HEK293 (cell line): ENCODE results near the gene KDM4C.

Source experiments
- CTCF ChIA-PET: fragments of 350-600 bp; formaldehyde crosslinking; extraction: SDS; loops from one replicate; lab custom pipeline; 2021; ENCODE audit warnings: antibody characterized with exemption; lab: Yijun Ruan, JAX
- POLR2A ChIA-PET: fragments of 300-600 bp; formaldehyde crosslinking; extraction: SDS; loops from one replicate; lab custom pipeline; 2020; ENCODE audit warnings: antibody characterized with exemption, inconsistent platforms; lab: Yijun Ruan, JAX
- H3K27ac ChIP-seq: fragments of 200-500 bp; sonication (Bioruptor generic); 2 replicates; pipeline ENCODE4 v1.5.1; 2014; ENCODE audit warnings: low read depth, low read length, control low read depth, inconsistent platforms; ENCODE audit errors: extremely low read depth
- H3K36me3 ChIP-seq, 2 experiments: fragments of 200-500 bp in 1 of 2; sonication (Bioruptor generic) in 1 of 2; 1 replicate in 1 of 2; 2 replicates in 1 of 2; pipeline ENCODE4 v1.5.1; 2014 to 2017; ENCODE audit warnings: inconsistent platforms in 2 of 2, low read length in 2 of 2; ENCODE audit not compliant: control insufficient read depth in 2 of 2, insufficient read depth in 1 of 2
- H3K4me1 ChIP-seq: fragments of 200-500 bp; sonication (Bioruptor generic); 2 replicates; pipeline ENCODE4 v1.5.1; 2014; ENCODE audit warnings: mild to moderate bottlenecking, low read length, inconsistent platforms; ENCODE audit not compliant: control insufficient read depth, insufficient read depth
- H3K4me3 ChIP-seq: 2 replicates; pipeline ENCODE4 v1.5.1; 2011; ENCODE audit warnings: low read depth, mild to moderate bottlenecking, control low read depth, low read length, moderate library complexity
- H3K9me3 ChIP-seq: fragments of 200-500 bp; sonication (Bioruptor generic); 2 replicates; pipeline ENCODE4 v1.5.1; 2014; ENCODE audit warnings: low read depth, low read length, inconsistent platforms; ENCODE audit not compliant: control insufficient read depth, insufficient read depth
- GLIS1 ChIP-seq: fragments of 450-650 bp; formaldehyde crosslinking; IDR thresholded peaks from 2 replicates; pipeline ENCODE4 v1.5.1; 2016; ENCODE audit warnings: missing biosample characterization, missing genetic modification characterization
- GLIS2 ChIP-seq: fragments of 450-650 bp; formaldehyde crosslinking; IDR thresholded peaks from 2 replicates; pipeline ENCODE4 v1.5.1; 2016; ENCODE audit warnings: missing biosample characterization, missing genetic modification characterization
- KLF7 ChIP-seq: fragments of 450-650 bp; formaldehyde crosslinking; IDR thresholded peaks from 2 replicates; pipeline ENCODE4 v1.5.1; 2016; ENCODE audit warnings: missing biosample characterization, missing genetic modification characterization, borderline replicate concordance
- TCF7L2 ChIP-seq: IDR thresholded peaks from 2 replicates; pipeline ENCODE4 v1.6.1; 2011; ENCODE audit warnings: low read depth, mild to moderate bottlenecking, inconsistent platforms, low read length, moderate library complexity, borderline replicate concordance
- ZBTB48 ChIP-seq: fragments of 450-650 bp; formaldehyde crosslinking; IDR thresholded peaks from 2 replicates; pipeline ENCODE4 v1.5.1; 2016; ENCODE audit warnings: missing biosample characterization, missing genetic modification characterization
- ZBTB8A ChIP-seq: fragments of 450-650 bp; formaldehyde crosslinking; IDR thresholded peaks from 2 replicates; pipeline ENCODE4 v1.5.1; 2016; ENCODE audit warnings: missing biosample characterization, missing genetic modification characterization
- ZNF112 ChIP-seq: fragments of 450-650 bp; formaldehyde crosslinking; IDR thresholded peaks from 2 replicates; pipeline ENCODE4 v1.5.0; 2017; ENCODE audit warnings: missing biosample characterization, missing genetic modification characterization
- ZNF114 ChIP-seq: fragments of 450-650 bp; formaldehyde crosslinking; IDR thresholded peaks from 2 replicates; pipeline ENCODE4 v1.5.0; 2017; ENCODE audit warnings: missing biosample characterization, missing genetic modification characterization
- ZNF148 ChIP-seq: fragments of 450-650 bp; formaldehyde crosslinking; IDR thresholded peaks from 2 replicates; pipeline ENCODE4 v1.5.0; 2017; ENCODE audit warnings: missing biosample characterization, missing genetic modification characterization, borderline replicate concordance
- ZNF175 ChIP-seq: fragments of 450-650 bp; formaldehyde crosslinking; IDR thresholded peaks from 2 replicates; pipeline ENCODE4 v1.5.1; 2016; ENCODE audit warnings: missing biosample characterization, missing genetic modification characterization
- ZNF202 ChIP-seq: fragments of 450-650 bp; formaldehyde crosslinking; IDR thresholded peaks from 2 replicates; pipeline ENCODE4 v1.5.1; 2016; ENCODE audit warnings: missing biosample characterization, missing genetic modification characterization, borderline replicate concordance
- ZNF211 ChIP-seq: fragments of 450-650 bp; formaldehyde crosslinking; IDR thresholded peaks from 2 replicates; pipeline ENCODE4 v1.5.1; 2016; ENCODE audit warnings: low read depth, missing biosample characterization, missing genetic modification characterization
- ZNF221 ChIP-seq: fragments of 450-650 bp; formaldehyde crosslinking; IDR thresholded peaks from 2 replicates; pipeline ENCODE4 v1.5.1; 2017; ENCODE audit warnings: missing biosample characterization, missing genetic modification characterization, borderline replicate concordance
- ZNF350 ChIP-seq: fragments of 450-650 bp; formaldehyde crosslinking; IDR thresholded peaks from 2 replicates; pipeline ENCODE4 v1.5.0; 2017; ENCODE audit warnings: missing biosample characterization, mild to moderate bottlenecking, missing genetic modification characterization
- ZNF366 ChIP-seq: fragments of 450-650 bp; formaldehyde crosslinking; conservative IDR thresholded peaks from 2 replicates; pipeline ENCODE4 v1.5.1; 2016; ENCODE audit warnings: missing biosample characterization, missing genetic modification characterization
- ZNF394 ChIP-seq: fragments of 450-650 bp; formaldehyde crosslinking; IDR thresholded peaks from 2 replicates; pipeline ENCODE4 v1.5.1; 2016; ENCODE audit warnings: missing biosample characterization, missing genetic modification characterization, mild to moderate bottlenecking, moderate library complexity, borderline replicate concordance
- ZNF433 ChIP-seq: fragments of 450-650 bp; formaldehyde crosslinking; IDR thresholded peaks from 2 replicates; pipeline ENCODE4 v1.5.1; 2016; ENCODE audit warnings: missing biosample characterization, missing genetic modification characterization, low read depth
- ZNF544 ChIP-seq: fragments of 450-650 bp; formaldehyde crosslinking; IDR thresholded peaks from 2 replicates; pipeline ENCODE4 v1.5.0; 2017; ENCODE audit warnings: missing biosample characterization, missing genetic modification characterization
- ZNF549 ChIP-seq: fragments of 450-650 bp; IDR thresholded peaks from 2 replicates; pipeline ENCODE4 v1.5.1; 2018; ENCODE audit warnings: missing biosample characterization, missing genetic modification characterization, mild to moderate bottlenecking, inconsistent platforms, moderate library complexity
- ZNF560 ChIP-seq: fragments of 450-650 bp; formaldehyde crosslinking; IDR thresholded peaks from 2 replicates; pipeline ENCODE4 v1.5.1; 2017; ENCODE audit warnings: missing biosample characterization, missing genetic modification characterization, borderline replicate concordance
- ZNF624 ChIP-seq: fragments of 450-650 bp; formaldehyde crosslinking; IDR thresholded peaks from 2 replicates; pipeline ENCODE4 v1.5.1; 2017; ENCODE audit warnings: missing biosample characterization, missing genetic modification characterization
- ZNF785 ChIP-seq: fragments of 450-650 bp; formaldehyde crosslinking; IDR thresholded peaks from 2 replicates; pipeline ENCODE4 v1.5.1; 2016; ENCODE audit warnings: missing biosample characterization, missing genetic modification characterization
- TF ChIP-seq, protein P1 (sequence below): fragments of 450-650 bp; formaldehyde crosslinking; IDR thresholded peaks from 2 replicates; pipeline ENCODE4 v1.5.1; 2016; ENCODE audit warnings: missing biosample characterization, missing genetic modification characterization
- TF ChIP-seq, protein P2 (sequence below): fragments of 450-650 bp; formaldehyde crosslinking; IDR thresholded peaks from 2 replicates; pipeline ENCODE4 v1.5.1; 2016; ENCODE audit warnings: missing biosample characterization, missing genetic modification characterization

KDM4C gene

GRCh38 chr9:7083192-7083591, 325.4 kb downstream of the KDM4C start:
- H3K36me3 ChIP-seq, result no peaks in the 10 kb centered on the region
- no peaks in the 10 kb centered on the region for H3K9me3 ChIP-seq
- no peaks in the 10 kb centered on the region for H3K4me1 ChIP-seq
- TF ChIP-seq ZBTB48 (tag by site-specific recombination), result no peak
- TF ChIP-seq ZNF211 (tag by site-specific recombination), result no peak
- TF ChIP-seq ZNF785, result no peak
- no peak for TF ChIP-seq ZNF624 (tag by site-specific recombination)
- no peak for TF ChIP-seq ZNF560
- no peak for TF ChIP-seq GLIS2 (tag by site-specific recombination)
- no peak for TF ChIP-seq ZNF148 (tag by site-specific recombination)
- TF ChIP-seq GLIS1, result no peak
- TF ChIP-seq KLF7 (tag by site-specific recombination), result no peak
- TF ChIP-seq TCF7L2, result no peak
- no peak for TF ChIP-seq ZNF394 (tag by site-specific recombination)
- TF ChIP-seq, protein P1, sequence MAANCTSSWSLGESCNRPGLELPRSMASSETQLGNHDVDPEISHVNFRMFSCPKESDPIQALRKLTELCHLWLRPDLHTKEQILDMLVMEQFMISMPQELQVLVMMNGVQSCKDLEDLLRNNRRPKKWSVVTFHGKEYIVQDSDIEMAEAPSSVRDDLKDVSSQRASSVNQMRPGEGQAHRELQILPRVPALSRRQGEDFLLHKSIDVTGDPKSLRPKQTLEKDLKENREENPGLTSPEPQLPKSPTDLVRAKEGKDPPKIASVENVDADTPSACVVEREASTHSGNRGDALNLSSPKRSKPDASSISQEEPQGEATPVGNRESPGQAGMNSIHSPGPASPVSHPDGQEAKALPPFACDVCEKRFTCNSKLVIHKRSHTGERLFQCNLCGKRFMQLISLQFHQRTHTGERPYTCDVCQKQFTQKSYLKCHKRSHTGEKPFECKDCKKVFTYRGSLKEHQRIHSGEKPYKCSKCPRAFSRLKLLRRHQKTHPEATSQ, result no peak
- no peak for TF ChIP-seq ZNF350 (tag by site-specific recombination)
- no peak for TF ChIP-seq ZNF202 (tag by site-specific recombination)
- H3K4me3 ChIP-seq, result no peak overlapping the region
- POLR2A ChIA-PET, result no interaction called here
- CTCF ChIA-PET, result no interaction called here
- H3K27ac ChIP-seq, result no peak overlapping the region

DNA sequence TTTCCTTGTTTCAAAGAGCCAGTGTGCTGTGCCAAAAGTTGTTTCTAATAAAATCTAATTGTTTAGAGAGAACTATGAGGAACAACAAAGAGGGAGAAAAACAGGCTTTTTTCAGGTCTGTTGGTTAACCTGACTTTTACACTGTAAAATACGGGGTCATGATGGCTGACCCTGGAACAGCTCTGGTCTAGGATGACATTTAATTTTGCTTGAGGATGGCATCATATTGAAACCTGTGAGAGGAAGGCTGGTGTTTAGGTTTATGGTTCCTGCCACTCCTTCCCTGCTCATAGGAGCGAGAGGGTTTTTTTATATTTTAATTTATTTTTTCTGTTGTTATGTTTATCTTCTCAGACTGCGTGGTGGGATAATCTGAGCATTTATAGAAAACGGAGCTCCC, 327.6 kb downstream of the KDM4C start:
- no peaks in the 10 kb centered on the region for H3K4me1 ChIP-seq
- no peaks in the 10 kb centered on the region for H3K36me3 ChIP-seq
- CTCF ChIA-PET, result no interaction called here
- no peak overlapping the region for H3K4me3 ChIP-seq
- H3K9me3 ChIP-seq, result no peaks in the 10 kb centered on the region
- POLR2A ChIA-PET, result no interaction called here
- TF ChIP-seq ZNF221 (no peak), ZNF366 (tag by site-specific recombination) (no peak), ZNF112 (no peak), ZNF114 (tag by site-specific recombination) (no peak), ZNF549 (tag by site-specific recombination) (no peak), ZBTB8A (tag by site-specific recombination) (no peak), ZNF433 (tag by site-specific recombination) (no peak), ZNF544 (tag by site-specific recombination) (no peak), ZNF175 (tag by site-specific recombination) (no peak)
- TF ChIP-seq, protein P2, sequence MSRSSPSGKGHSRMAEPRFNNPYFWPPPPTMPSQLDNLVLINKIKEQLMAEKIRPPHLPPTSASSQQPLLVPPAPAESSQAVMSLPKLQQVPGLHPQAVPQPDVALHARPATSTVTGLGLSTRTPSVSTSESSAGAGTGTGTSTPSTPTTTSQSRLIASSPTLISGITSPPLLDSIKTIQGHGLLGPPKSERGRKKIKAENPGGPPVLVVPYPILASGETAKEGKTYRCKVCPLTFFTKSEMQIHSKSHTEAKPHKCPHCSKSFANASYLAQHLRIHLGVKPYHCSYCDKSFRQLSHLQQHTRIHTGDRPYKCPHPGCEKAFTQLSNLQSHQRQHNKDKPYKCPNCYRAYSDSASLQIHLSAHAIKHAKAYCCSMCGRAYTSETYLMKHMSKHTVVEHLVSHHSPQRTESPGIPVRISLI (tag by site-specific recombination), result no peak
- TF ChIP-seq, all 188 proteins: peak for 0
- H3K27ac ChIP-seq, result no peak overlapping the region
